Esophagus muscularis mucosa (tissue), 4 donors: ENCODE data around the gene MRNIP. TPM values are rescaled to one million over a fixed set of nuclear protein-coding genes. Genes with fewer than 3 reads are reported as not detected.

ENCODE experiments used
- DNase-seq: peaks from one replicate; pipeline ENCODE4 v3.0.0-alpha.2; 2017; ENCODE audit errors: extremely low spot score
- H3K27ac ChIP-seq, 4 donors: fragments of 200-600 bp; sonication (generic); replicated peaks in 1 of 4; 1 replicate in 3 of 4; 2 replicates in 1 of 4; pipeline ENCODE4 v1.5.1; 2016 to 2019; ENCODE audit warnings: mild to moderate bottlenecking in 1 of 4
- H3K27me3 ChIP-seq, 4 donors: fragments of 200-600 bp; sonication (generic); one replicate each; pipeline versions ENCODE4 v1.5.1 to v1.6.0; 2016 to 2019
- H3K36me3 ChIP-seq, 4 donors: fragments of 200-600 bp; sonication (generic); one replicate each; pipeline ENCODE4 v1.5.1; 2016 to 2019
- H3K4me1 ChIP-seq, 4 donors: fragments of 200-600 bp; sonication (generic); one replicate each; pipeline ENCODE4 v1.5.1; 2016 to 2019
- H3K4me3 ChIP-seq, 4 donors: fragments of 200-600 bp; sonication (generic); 1 replicate in 2 of 4; 2 replicates in 2 of 4; pipeline ENCODE4 v1.5.1; 2016 to 2019; ENCODE audit warnings: mild to moderate bottlenecking in 4 of 4, moderate library complexity in 1 of 4
- H3K9me3 ChIP-seq, 4 donors: fragments of 200-600 bp; sonication (generic); 1 replicate in 3 of 4; 2 replicates in 1 of 4; pipeline ENCODE4 v1.5.1; 2016 to 2019
- CTCF ChIP-seq, 3 experiments: fragments of 200-600 bp in 2 of 3; fragments of 450-650 bp in 1 of 3; sonication (generic) in 2 of 3; IDR thresholded peaks; one replicate each; pipeline ENCODE4 v1.5.1; 2017 to 2019; ENCODE audit warnings: antibody characterized with exemption in 3 of 3, mild to moderate bottlenecking in 2 of 3, moderate library complexity in 1 of 3
- EP300 ChIP-seq: sonication (generic); formaldehyde crosslinking; IDR thresholded peaks from one replicate; pipeline ENCODE4 v1.6.1; 2017; ENCODE audit warnings: antibody characterized with exemption
- POLR2A ChIP-seq: fragments of 450-650 bp; IDR thresholded peaks from one replicate; pipeline ENCODE4 v1.6.1; 2017; ENCODE audit warnings: antibody characterized with exemption, moderate library complexity, mild to moderate bottlenecking, low read depth
- POLR2AphosphoS5 ChIP-seq, 2 donors: sonication (generic); formaldehyde crosslinking; IDR thresholded peaks; one replicate each; pipeline ENCODE4 v1.6.1; 2017; ENCODE audit warnings: antibody characterized with exemption in 2 of 2
- WGBS: methylation state at CpG from one replicate; pipeline ENCODE4 v1.1.5; 2018; 5-methylcytosine and 5-hydroxymethylcytosine counted together
- intact Hi-C: fragments of 100-400 bp; cut with DNase I; formaldehyde crosslinking; loops from one replicate; pipeline ENCODE4 v1.15.1; 2023
- total RNA-seq, 4 donors: library from RNA; depleted of rRNA; stranded (reverse); fragments of >200 nt; gene quantifications; one replicate each; pipeline versions ENCODE4 v1.1.0 to v1.2.1, GENCODE V29; 2016

The MRNIP gene
- total RNA-seq, 4 donors from 2014 or later, result 21.2 to 34.2 (median 23.3) TPM

- Histone ChIP-seq H3K9me3 (no peaks in the 10 kb centered on the region), H3K4me1 (peaks cover 2 to 10% (median 5%) of the 10 kb centered on the region in 4 donors), H3K27ac (no peak overlapping the region), H3K36me3 (peaks cover 30 to 77% (median 71%) of the 10 kb centered on the region in 4 donors), H3K27me3 (no peaks in the 10 kb centered on the region), H3K4me3 (no peak overlapping the region)
- intact Hi-C loops, result loop anchor here (5.0 kb wide), 1 partner anchor 43 kb away; the partner anchor contains the start of gene TBC1D9B
- DNase-seq, result no peak
- TF ChIP-seq EP300 (no peak), CTCF (IDR thresholded peaks at IDR 0.05) (no peak), POLR2AphosphoS5 (IDR thresholded peaks at IDR 0.05) (no peak), POLR2A (no peak)
- WGBS, result 100% methylated on average over 5 of the region's 7 CpGs
Observed at GRCh38 chr5:179864686-179865085, 6.1 kb upstream of the MRNIP start.

DNA sequence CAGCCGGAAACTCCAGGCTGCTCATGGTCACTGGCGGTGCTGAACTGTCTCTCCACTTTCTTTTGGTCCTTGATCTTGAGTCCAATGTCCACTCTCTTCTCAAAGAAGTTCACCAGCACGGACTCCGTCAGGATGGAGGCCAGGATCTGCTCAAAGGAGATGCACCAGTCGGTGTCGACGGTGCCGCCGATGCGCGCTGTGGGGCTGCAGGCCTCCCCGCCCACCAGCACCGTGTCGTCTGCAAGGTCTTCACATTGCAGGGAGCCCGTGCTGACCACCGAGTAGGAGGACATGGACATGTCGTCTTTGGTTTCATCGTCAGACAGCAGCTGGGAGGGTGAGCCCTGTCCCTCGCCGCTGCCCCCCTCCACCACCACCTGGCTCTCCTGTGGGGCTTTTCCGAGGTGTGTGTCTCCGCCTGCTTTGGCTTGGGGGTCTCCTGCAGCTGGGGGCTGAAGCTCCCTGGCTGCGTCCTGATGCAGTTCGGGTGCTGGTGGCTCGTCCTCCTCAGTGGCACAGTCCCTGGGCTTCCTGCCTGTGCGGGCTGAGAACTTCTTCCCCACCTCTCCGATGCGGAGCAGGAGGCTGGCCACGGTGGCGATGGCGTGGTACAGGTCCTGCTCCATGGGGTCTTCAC is 5.0 kb upstream of the MRNIP start:
- H3K36me3 ChIP-seq, result peaks cover 30 to 66% (median 62%) of the 10 kb centered on the region in 4 donors

GRCh38 chr5:179862891-179863290 is 4.3 kb upstream of the MRNIP start:
- peaks cover 30 to 59% (median 57%) of the 10 kb centered on the region in 4 donors for H3K36me3 ChIP-seq
- no peak for DNase-seq

More for the DNA sequence above, 5.0 kb upstream of the MRNIP start:
- no peak overlapping the region for H3K27ac ChIP-seq
- no peaks in the 10 kb centered on the region for H3K9me3 ChIP-seq
- intact Hi-C loops, result loop anchor here (5.0 kb wide), 1 partner anchor 44 kb away; the partner anchor contains the start of gene TBC1D9B
- H3K4me3 ChIP-seq, result no peak overlapping the region
- 94% methylated on average over 31 of the region's 31 CpGs for WGBS
- no peaks in the 10 kb centered on the region for H3K27me3 ChIP-seq
- DNase-seq, result no peak
- H3K4me1 ChIP-seq, result peaks cover 6 to 17% (median 12%) of the 10 kb centered on the region in 4 donors
- TF ChIP-seq POLR2A, result no peak
- no peak for TF ChIP-seq EP300
- TF ChIP-seq POLR2AphosphoS5 (IDR thresholded peaks at IDR 0.05), result no peak
- no peak for TF ChIP-seq CTCF (IDR thresholded peaks at IDR 0.05)

GRCh38 chr5:179862296-179862695 is 3.7 kb upstream of the MRNIP start:
- Histone ChIP-seq H3K4me3 (no peak overlapping the region), H3K4me1 (peaks cover 10 to 24% (median 20%) of the 10 kb centered on the region in 4 donors), H3K27ac (no peak overlapping the region), H3K27me3 (no peaks in the 10 kb centered on the region), H3K9me3 (no peaks in the 10 kb centered on the region), H3K36me3 (peaks cover 30 to 53% (median 51%) of the 10 kb centered on the region in 4 donors)
- DNase-seq, result no peak
- TF ChIP-seq POLR2A (no peak), CTCF (IDR thresholded peaks at IDR 0.05) (no peak), POLR2AphosphoS5 (IDR thresholded peaks at IDR 0.05) (no peak), EP300 (no peak)
- WGBS, result 100% methylated on average over 1 of the region's 2 CpGs
- intact Hi-C loops, result loop anchor here (5.0 kb wide), 1 partner anchor 45 kb away; the partner anchor contains the start of gene TBC1D9B

More at GRCh38 chr5:179862891-179863290, 4.3 kb upstream of the MRNIP start:
- TF ChIP-seq POLR2AphosphoS5 (IDR thresholded peaks at IDR 0.05) (no peak), POLR2A (no peak), EP300 (no peak), CTCF (IDR thresholded peaks at IDR 0.05) (no peak)
- no peak overlapping the region for H3K4me3 ChIP-seq
- H3K9me3 ChIP-seq, result no peaks in the 10 kb centered on the region
- intact Hi-C loops, result loop anchor here (5.0 kb wide), 1 partner anchor 44 kb away; the partner anchor contains the start of gene TBC1D9B
- H3K27ac ChIP-seq, result no peak overlapping the region
- 95% methylated on average over 9 of the region's 9 CpGs for WGBS
- peaks cover 6 to 18% (median 14%) of the 10 kb centered on the region in 4 donors for H3K4me1 ChIP-seq
- H3K27me3 ChIP-seq, result no peaks in the 10 kb centered on the region
